Tibial nerve (tissue), 4 donors: Measurements from ENCODE around the gene OR52B6.

Experiments used
- CTCF ChIP-seq, 5 experiments: fragments of 200-600 bp in 3 of 5; fragments of 450-650 bp in 2 of 5; sonication (generic) in 3 of 5; IDR thresholded peaks; one replicate each; pipeline ENCODE4 v1.5.1; 2016 to 2019; ENCODE audit warnings: antibody characterized with exemption in 5 of 5, mild to moderate bottlenecking in 3 of 5, moderate library complexity in 2 of 5
- EP300 ChIP-seq, 2 donors: sonication (generic); formaldehyde crosslinking; IDR thresholded peaks; one replicate each; pipeline ENCODE4 v1.6.1; 2017; ENCODE audit warnings: antibody characterized with exemption in 2 of 2, mild to moderate bottlenecking in 1 of 2
- POLR2A ChIP-seq, 2 donors: fragments of 450-650 bp; IDR thresholded peaks; one replicate each; pipeline ENCODE4 v1.6.1; 2017; ENCODE audit warnings: antibody characterized with exemption in 2 of 2, mild to moderate bottlenecking in 2 of 2, moderate library complexity in 2 of 2

- no peak for TF ChIP-seq CTCF (IDR thresholded peaks at IDR 0.05)
- TF ChIP-seq POLR2A (IDR thresholded peaks at IDR 0.05) = no peak
- TF ChIP-seq EP300 (IDR thresholded peaks at IDR 0.05) = no peak
These were observed 42.1 kb downstream of the OR52B6 start for GRCh38 chr11:5622802-5623201.
